H1 (cell line): ENCODE data around the gene PAIP1. TPM values are rescaled to one million over a fixed set of nuclear protein-coding genes. Genes with fewer than 3 reads are reported as not detected.
A peak's percentile ranks its signal among the peaks of the same experiment; 100 is the strongest.

Source experiments
- CTCF ChIA-PET: fragments of 300-600 bp; sonication (Branson Sonifier 250); formaldehyde crosslinking; loops from one replicate; lab custom pipeline; 2021; ENCODE audit not compliant: partially characterized antibody; lab: Charles Lee
- POLR2A ChIA-PET: fragments of 300-600 bp; sonication (Branson Sonifier 250); formaldehyde crosslinking; loops from one replicate; lab custom pipeline; 2021; ENCODE audit warnings: inconsistent platforms; ENCODE audit not compliant: partially characterized antibody; lab: Charles Lee
- DNase-seq, 2 experiments: peaks; one replicate each; pipeline versions ENCODE4 v3.0.0 to v3.0.0-alpha.2; 2010 to 2022; ENCODE audit warnings: low spot score in 2 of 2, low read depth in 1 of 2, mixed read lengths in 1 of 2
- FAIRE-seq: peaks from 2 replicates; lab custom pipeline; 2011; peaks lifted over from hg19 to GRCh38; lab: Jason Lieb, UNC
- H2AFZ ChIP-seq: 2 replicates; pipeline ENCODE4 v1.8.1; 2012; ENCODE audit warnings: low read length, inconsistent platforms
- H2AK5ac ChIP-seq: 2 replicates; pipeline ENCODE4 v1.6.1; 2013; ENCODE audit warnings: low read depth, low read length
- H2BK120ac ChIP-seq: replicated peaks from 2 replicates; pipeline ENCODE3; 2013; ENCODE audit warnings: low read depth, low read length, inconsistent platforms
- H2BK12ac ChIP-seq: 2 replicates; pipeline ENCODE4 v1.6.1; 2013; ENCODE audit warnings: low read depth, low read length
- H2BK15ac ChIP-seq: 2 replicates; pipeline ENCODE4 v1.6.1; 2013; ENCODE audit warnings: low read length
- H2BK20ac ChIP-seq: 2 replicates; pipeline ENCODE4 v1.6.1; 2013; ENCODE audit warnings: low read length
- H2BK5ac ChIP-seq: 2 replicates; pipeline ENCODE4 v1.6.1; 2013; ENCODE audit warnings: low read depth, low read length
- H3K14ac ChIP-seq: 2 replicates; pipeline ENCODE4 v1.6.1; 2013; ENCODE audit warnings: inconsistent platforms; ENCODE audit not compliant: insufficient read length
- H3K18ac ChIP-seq: 2 replicates; pipeline ENCODE4 v1.6.1; 2013; ENCODE audit warnings: low read length; ENCODE audit errors: extremely low read depth
- H3K23ac ChIP-seq: 2 replicates; pipeline ENCODE4 v1.6.1; 2013; ENCODE audit warnings: inconsistent platforms; ENCODE audit not compliant: insufficient read length
- H3K23me2 ChIP-seq: 2 replicates; pipeline ENCODE4 v1.6.1; 2013; ENCODE audit warnings: low read depth, low read length
- H3K27ac ChIP-seq: 2 replicates; pipeline ENCODE4 v1.6.1; 2011; ENCODE audit warnings: low read depth, low read length, inconsistent platforms
- H3K27me3 ChIP-seq, 4 experiments: replicated peaks in 1 of 4; 1 replicate in 1 of 4; 2 replicates in 3 of 4; pipeline versions ENCODE4 v1.6.1 to v1.8.1; 2011 to 2013; ENCODE audit warnings: low read length in 3 of 4, mild to moderate bottlenecking in 3 of 4, inconsistent platforms in 2 of 4, mixed read lengths in 2 of 4, moderate library complexity in 1 of 4; ENCODE audit not compliant: control insufficient read depth in 3 of 4, insufficient read depth in 3 of 4; ENCODE audit errors: extremely low read depth in 1 of 4
- H3K36me3 ChIP-seq, 4 experiments: 2 replicates each; pipeline versions ENCODE4 v1.6.1 to v1.8.1; 2011 to 2013; ENCODE audit warnings: mild to moderate bottlenecking in 4 of 4, low read length in 3 of 4, moderate library complexity in 2 of 4, control low read depth in 1 of 4, inconsistent platforms in 1 of 4; ENCODE audit not compliant: insufficient read depth in 4 of 4, control insufficient read depth in 2 of 4
- H3K4ac ChIP-seq: replicated peaks from 2 replicates; pipeline ENCODE3; 2013; ENCODE audit warnings: low read length, low read depth, mixed read lengths, inconsistent platforms; ENCODE audit not compliant: insufficient read length
- H3K4me1 ChIP-seq, 4 experiments: replicated peaks in 1 of 4; 1 replicate in 1 of 4; 2 replicates in 3 of 4; pipeline versions ENCODE4 v1.6.1 to v1.8.1; 2011 to 2013; ENCODE audit warnings: low read length in 3 of 4, inconsistent platforms in 2 of 4, mixed read lengths in 1 of 4; ENCODE audit not compliant: insufficient read depth in 4 of 4, control insufficient read depth in 3 of 4
- H3K4me2 ChIP-seq, 2 experiments: 2 replicates each; pipeline versions ENCODE4 v1.6.1 to v1.8.1; 2011 to 2013; ENCODE audit warnings: low read depth in 2 of 2, low read length in 2 of 2, control low read depth in 1 of 2, inconsistent platforms in 1 of 2, mild to moderate bottlenecking in 1 of 2; ENCODE audit not compliant: insufficient read depth in 1 of 2
- H3K4me3 ChIP-seq, 4 experiments: fragments of 200-600, 300-600 bp in 1 of 4; sonication (generic), shearing (Covaris generic), sonication (Bioruptor Twin) in 1 of 4; 2 replicates each; pipeline versions ENCODE4 v1.5.1 to v1.8.1; 2011 to 2016; ENCODE audit warnings: low read length in 4 of 4, low read depth in 3 of 4, control low read depth in 2 of 4, inconsistent platforms in 2 of 4, mild to moderate bottlenecking in 2 of 4, mixed read lengths in 1 of 4, moderate library complexity in 1 of 4; ENCODE audit not compliant: insufficient read depth in 2 of 4; ENCODE audit errors: extremely low read depth in 1 of 4
- H3K56ac ChIP-seq: replicated peaks from 2 replicates; pipeline ENCODE3; 2013; ENCODE audit warnings: low read depth, mild to moderate bottlenecking, mixed read lengths, low read length, inconsistent platforms; ENCODE audit not compliant: insufficient read length
- H3K79me1 ChIP-seq: 2 replicates; pipeline ENCODE4 v1.6.1; 2013; ENCODE audit warnings: low read depth, low read length, control low read depth
- H3K79me2 ChIP-seq, 2 experiments: 2 replicates each; pipeline versions ENCODE4 v1.6.1 to v1.8.1; 2012 to 2013; ENCODE audit warnings: low read length in 2 of 2, mild to moderate bottlenecking in 2 of 2, inconsistent platforms in 1 of 2; ENCODE audit not compliant: insufficient read depth in 2 of 2, control insufficient read depth in 1 of 2
- H3K9ac ChIP-seq, 4 experiments: replicated peaks in 1 of 4; 1 replicate in 1 of 4; 2 replicates in 3 of 4; pipeline versions ENCODE4 v1.6.1 to v1.8.1; 2011 to 2013; ENCODE audit warnings: low read depth in 3 of 4, low read length in 3 of 4, control low read depth in 2 of 4, mild to moderate bottlenecking in 2 of 4, moderate library complexity in 2 of 4, inconsistent platforms in 1 of 4; ENCODE audit errors: extremely low read depth in 1 of 4
- H3K9me3 ChIP-seq, 2 experiments: 2 replicates each; pipeline versions ENCODE4 v1.6.1 to v1.8.1; 2012 to 2013; ENCODE audit warnings: mild to moderate bottlenecking in 2 of 2, moderate library complexity in 2 of 2, control low read depth in 1 of 2, inconsistent platforms in 1 of 2, low read depth in 1 of 2, low read length in 1 of 2, mixed read lengths in 1 of 2; ENCODE audit not compliant: insufficient read depth in 2 of 2
- H4K20me1 ChIP-seq, 2 experiments: replicated peaks in 1 of 2; 2 replicates each; pipeline versions ENCODE3 to v1.8.1; 2011 to 2013; ENCODE audit warnings: inconsistent platforms in 2 of 2, low read length in 2 of 2, mild to moderate bottlenecking in 1 of 2; ENCODE audit not compliant: insufficient read depth in 2 of 2, control insufficient read depth in 1 of 2
- H4K5ac ChIP-seq: 2 replicates; pipeline ENCODE4 v1.6.1; 2013; ENCODE audit warnings: low read length, low read depth, mixed read lengths, inconsistent platforms; ENCODE audit not compliant: insufficient read length
- H4K8ac ChIP-seq: 2 replicates; pipeline ENCODE4 v1.8.0; 2013; ENCODE audit warnings: mild to moderate bottlenecking, moderate library complexity, low read length, inconsistent platforms; ENCODE audit not compliant: insufficient read depth; ENCODE audit errors: extremely low read depth
- H4K91ac ChIP-seq: replicated peaks from 2 replicates; pipeline ENCODE3; 2013; ENCODE audit warnings: low read length, mixed read lengths, inconsistent platforms; ENCODE audit not compliant: insufficient read length
- JUN ChIP-seq: IDR thresholded peaks from 2 replicates; pipeline ENCODE4 v1.6.1; 2011; ENCODE audit warnings: low read depth, mild to moderate bottlenecking, improper control_type of control experiment, low read length
- KDM4A ChIP-seq: IDR thresholded peaks from one replicate; pipeline ENCODE4 v1.7.1; 2012; ENCODE audit warnings: low read depth, mild to moderate bottlenecking, moderate library complexity, low read length, inconsistent platforms; ENCODE audit not compliant: severe bottlenecking
- YY1 ChIP-seq: IDR thresholded peaks from 2 replicates; pipeline ENCODE4 v1.6.1; 2011; ENCODE audit warnings: low read depth, mild to moderate bottlenecking, low read length
- polyA plus RNA-seq, 7 experiments: library from polyadenylated mRNA; depleted of rRNA in 3 of 7; stranded (reverse) in 5 of 7; unstranded in 2 of 7; fragments of >200 nt in 5 of 7; fragments of 200-250 nt in 2 of 7; gene quantifications; 1 replicate in 5 of 7; 2 replicates in 1 of 7; 4 replicates in 1 of 7; pipeline versions ENCODE4 v1.2.1 to v1.2.3, GENCODE V29; 2011 to 2013; ENCODE audit warnings: missing spikeins in 2 of 7, mixed read lengths in 2 of 7
- total RNA-seq: library from RNA; stranded (reverse); fragmentation: NEBNext Ultra II Directional; extraction: Animal tissue kit (Norgen Biotek cat#: 25700); gene quantifications from 2 replicates; pipeline ENCODE4 v1.2.1, GENCODE V29; 2021

The PAIP1 gene
- total and polyA plus RNA-seq, 2 of the 8 experiments (the other 6 are each of a cell fraction or from before 2014, with no cell fraction given): 62.9 to 89.5 TPM

- FAIRE-seq: no peak
- no peaks in the 10 kb centered on the region for H3K4me1 ChIP-seq
- H2AFZ ChIP-seq: no peak overlapping the region
- no peak overlapping the region for H3K27ac ChIP-seq
- no peak overlapping the region for H2BK15ac ChIP-seq
- ChIA-PET CTCF (interaction anchor here (0.6 to 1.8 kb wide), 4 partner anchors 26 to 126 kb away, joined by 3 to 4 read pairs (median 4); no protein-coding TSS in a partner anchor), POLR2A (interaction anchor here (0.6 to 2.3 kb wide), 2 partner anchors 12 to 14 kb away, joined by 3 to 7 read pairs; partner anchors contain the start of gene NNT)
- no peaks in the 10 kb centered on the region for H3K23me2 ChIP-seq
- H4K5ac ChIP-seq: no peak overlapping the region
- TF ChIP-seq KDM4A (peak; percentile 21), YY1 (peak; percentile 45; the same call in 1 of the 2 replicates), JUN (no peak)
- no peak overlapping the region for H2BK12ac ChIP-seq
- H3K79me1 ChIP-seq: no peaks in the 10 kb centered on the region
- no peaks in the 10 kb centered on the region for H3K27me3 ChIP-seq
- no peak overlapping the region for H2BK20ac ChIP-seq
- peaks cover 0 to 3% of the 10 kb centered on the region in 2 experiments; a peak in 1 of 4 replicates for H3K9me3 ChIP-seq
- H2BK120ac ChIP-seq: no peak overlapping the region
- no peak overlapping the region for H2BK5ac ChIP-seq
- no peak overlapping the region for H4K8ac ChIP-seq
- no peaks in the 10 kb centered on the region for H3K79me2 ChIP-seq
- H4K20me1 ChIP-seq: no peaks in the 10 kb centered on the region
- H3K56ac ChIP-seq: no peak overlapping the region
- no peak for DNase-seq
- H3K18ac ChIP-seq: no peak overlapping the region; the same call in 1 of the 2 replicates
- no peak overlapping the region for H3K4ac ChIP-seq
- no peak overlapping the region for H2AK5ac ChIP-seq
- H3K4me2 ChIP-seq: no peak overlapping the region
- H3K14ac ChIP-seq: no peak overlapping the region
- no peak overlapping the region for H3K23ac ChIP-seq
- no peak overlapping the region for H4K91ac ChIP-seq
- H3K4me3 ChIP-seq: no peak overlapping the region
- H3K36me3 ChIP-seq: no peaks in the 10 kb centered on the region
- no peak overlapping the region for H3K9ac ChIP-seq
These were observed 33.8 kb upstream of the PAIP1 start for GRCh38 chr5:43590700-43591099.
